T-cell (primary cell): ENCODE measurements around the gene HK1. TPM values are rescaled to one million over a fixed set of nuclear protein-coding genes. Genes with fewer than 3 reads are reported as not detected.

Source experiments
- ATAC-seq, 4 experiments: fragments of 200-7000 bp in 3 of 4; fragments of 150-1000 bp in 1 of 4; cut with Tn5 transposase; replicated peaks in 1 of 4; 1 replicate in 3 of 4; 2 replicates in 1 of 4; pipeline ENCODE4 v1.10.0; 2021; ENCODE audit warnings: moderate library complexity in 3 of 4, mild to moderate bottlenecking in 2 of 4, moderate number of reproducible peaks in 1 of 4
- CTCF ChIA-PET, 2 donors: fragments of 300-600 bp; sonication (Branson Sonifier 250); formaldehyde crosslinking; loops; one replicate each; lab custom pipeline; 2022; ENCODE audit warnings: antibody characterized with exemption in 2 of 2; lab: Charles Lee
- POLR2A ChIA-PET, 2 donors: fragments of 300-600 bp; sonication (Branson Sonifier 250); formaldehyde crosslinking; loops; one replicate each; lab custom pipeline; 2022; ENCODE audit warnings: antibody characterized with exemption in 2 of 2; lab: Charles Lee
- DNase-seq, 35 experiments: peaks; one replicate each; pipeline versions ENCODE4 v3.0.0 to v3.0.0-alpha.2; 2013 to 2023
- H3K27ac ChIP-seq: one replicate; pipeline ENCODE4 v1.5.1; 2013; ENCODE audit warnings: low read length
- H3K27me3 ChIP-seq, 2 experiments: replicated peaks in 1 of 2; 1 replicate in 1 of 2; 2 replicates in 1 of 2; pipeline versions ENCODE4 v1.6.1 to v1.7.0; 2013; ENCODE audit warnings: low read length in 1 of 2, mixed read lengths in 1 of 2; ENCODE audit not compliant: control insufficient read depth in 2 of 2, insufficient read depth in 2 of 2; ENCODE audit errors: extremely low read depth in 1 of 2
- H3K36me3 ChIP-seq, 2 donors: 1 replicate in 1 of 2; 2 replicates in 1 of 2; pipeline versions ENCODE4 v1.6.1 to v1.7.0; 2013; ENCODE audit warnings: low read length in 1 of 2; ENCODE audit not compliant: control insufficient read depth in 2 of 2, insufficient read depth in 1 of 2; ENCODE audit errors: extremely low read depth in 1 of 2
- H3K4me1 ChIP-seq, 2 experiments: 1 replicate in 1 of 2; 2 replicates in 1 of 2; pipeline versions ENCODE4 v1.6.1 to v1.7.0; 2013; ENCODE audit warnings: low read length in 2 of 2, mixed read lengths in 1 of 2; ENCODE audit not compliant: insufficient read depth in 2 of 2, control insufficient read depth in 1 of 2; ENCODE audit errors: extremely low read depth in 1 of 2
- H3K4me3 ChIP-seq, 2 donors: 1 replicate in 1 of 2; 2 replicates in 1 of 2; pipeline versions ENCODE4 v1.5.1 to v1.7.0; 2013; ENCODE audit warnings: mild to moderate bottlenecking in 2 of 2, low read length in 1 of 2, moderate library complexity in 1 of 2; ENCODE audit not compliant: control insufficient read depth in 1 of 2; ENCODE audit errors: extremely low read depth in 1 of 2
- H3K9me3 ChIP-seq: 2 replicates; pipeline ENCODE4 v1.7.0; 2013
- H3K27ac Mint-ChIP-seq, 2 donors: one replicate each; pipeline ENCODE4 v1.8.0; 2020 to 2021; ENCODE audit warnings: mild to moderate bottlenecking in 2 of 2, mixed read lengths in 2 of 2
- H3K27me3 Mint-ChIP-seq, 2 donors: one replicate each; pipeline ENCODE4 v1.8.0; 2021 to 2022; ENCODE audit warnings: mixed read lengths in 2 of 2
- H3K36me3 Mint-ChIP-seq: one replicate; pipeline ENCODE4 v1.8.0; 2021; ENCODE audit warnings: mixed read lengths
- H3K4me1 Mint-ChIP-seq, 3 donors: one replicate each; pipeline ENCODE4 v1.8.0; 2020 to 2022; ENCODE audit warnings: mixed read lengths in 3 of 3, mild to moderate bottlenecking in 1 of 3
- H3K4me3 Mint-ChIP-seq, 3 donors: one replicate each; pipeline ENCODE4 v1.8.0; 2020 to 2022; ENCODE audit warnings: mild to moderate bottlenecking in 3 of 3, mixed read lengths in 3 of 3, moderate library complexity in 3 of 3
- H3K9me3 Mint-ChIP-seq, 3 donors: one replicate each; pipeline ENCODE4 v1.8.0; 2020 to 2022; ENCODE audit warnings: mixed read lengths in 3 of 3
- WGBS: methylation state at CpG from one replicate; pipeline ENCODE4 v1.1.5; 2013; ENCODE audit warnings: missing lambda C conversion rate; ENCODE audit not compliant: insufficient coverage; 5-methylcytosine and 5-hydroxymethylcytosine counted together
- total RNA-seq, 35 experiments: library from RNA in 6 of 35; stranded (reverse) in 6 of 35; fragments of 120-200 nt in 1 of 35; gene quantifications; one replicate each; pipeline versions ENCODE4 v1.2.1 to v1.2.4 and lab custom pipeline; 2013 to 2026

HK1 gene
- total RNA-seq, 5 donors from 2014 or later (not counting 1 experiment from before 2014, with no cell fraction given): 66.3 to 85.5 (median 83.6) TPM

DNA sequence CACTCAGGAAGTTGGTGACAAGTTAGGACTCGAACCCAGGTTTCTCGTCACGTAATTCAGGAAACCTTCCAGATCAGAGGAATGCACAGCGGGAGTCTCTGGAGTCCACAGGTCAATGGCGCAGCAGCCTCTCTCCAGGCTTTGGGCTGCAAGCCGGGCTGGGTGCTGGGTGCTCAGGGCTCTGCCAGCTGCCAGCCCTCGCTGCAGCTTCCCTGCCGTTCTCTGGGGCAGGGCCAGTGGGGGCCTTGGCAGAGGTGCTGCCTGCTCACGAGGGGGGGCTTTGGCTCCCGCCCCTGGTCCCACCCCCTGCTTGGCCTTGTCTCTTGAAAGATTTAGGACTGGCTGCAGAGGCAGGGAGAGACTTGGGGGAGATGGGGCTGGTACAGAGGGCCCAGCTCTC is 138.4 kb downstream of the HK1 start, which contains the start of gene TACR2:
Gene TACR2, minus strand, starts transcription at position 224 of the 400 bp plus-strand sequence. CDS start 595 bp downstream, outside the sequence.
- DNase-seq: no peak
- no peak within 1 kb of the TSS for H3K27ac ChIP-seq
- H3K9me3 ChIP-seq: no peaks in the 10 kb centered on the region
- peaks cover 0 to 9% of the 10 kb centered on the region in 2 experiments for H3K4me1 ChIP-seq
- ChIA-PET POLR2A (no interaction called here), CTCF (interaction anchor here (0.6 to 0.8 kb wide), 3 partner anchors 9 to 98 kb away, joined by 4 to 9 read pairs (median 4); no protein-coding TSS in a partner anchor)
- no peaks in the 10 kb centered on the region for H3K36me3 ChIP-seq
- Mint-ChIP-seq H3K4me3 (no peak within 1 kb of the TSS), H3K4me1 (peaks cover 2 to 5% (median 4%) of the 10 kb centered on the region in 3 donors), H3K9me3 (no peaks in the 10 kb centered on the region), H3K27ac (no peak within 1 kb of the TSS), H3K27me3 (no peaks in the 10 kb centered on the region), H3K36me3 (no peaks in the 10 kb centered on the region)
- no peak within 1 kb of the TSS for H3K4me3 ChIP-seq
- H3K27me3 ChIP-seq: peaks cover 0 to 27% of the 10 kb centered on the region in 2 experiments
- WGBS: 87% methylated on average over 10 of the region's 10 CpGs
- no peak for ATAC-seq

DNA sequence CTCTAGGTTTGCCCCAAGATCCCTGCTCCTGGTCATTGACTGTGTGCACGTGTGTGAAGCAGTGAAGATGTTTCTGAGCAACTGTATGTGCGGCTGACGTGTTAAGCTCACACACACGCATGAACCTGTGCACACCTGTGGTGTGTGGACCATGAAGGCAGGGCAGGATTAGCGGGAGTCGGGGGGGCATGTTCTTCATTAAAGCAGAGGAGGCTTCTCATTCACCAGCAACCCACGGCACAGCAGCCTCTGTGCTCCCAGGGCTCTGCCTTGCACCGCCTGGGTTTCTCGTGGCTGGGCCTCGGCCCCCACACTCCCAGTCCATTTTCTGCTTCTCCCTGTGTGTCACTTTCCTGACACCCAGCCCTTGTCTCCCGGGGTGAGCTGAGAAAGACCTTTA is 139.2 kb downstream of the HK1 start:
- H3K36me3 ChIP-seq: no peaks in the 10 kb centered on the region
- H3K27ac Mint-ChIP-seq: no peak overlapping the region
- no peak for DNase-seq
- peaks cover 0 to 16% of the 10 kb centered on the region in 2 experiments for H3K4me1 ChIP-seq
- peaks cover 0 to 28% of the 10 kb centered on the region in 2 experiments for H3K27me3 ChIP-seq
- peaks cover 10 to 14% (median 11%) of the 10 kb centered on the region in 3 donors for H3K4me1 Mint-ChIP-seq
- no peaks in the 10 kb centered on the region for H3K9me3 Mint-ChIP-seq
- 81% methylated on average over 8 of the region's 11 CpGs for WGBS
- ATAC-seq: no peak
- no peaks in the 10 kb centered on the region for H3K27me3 Mint-ChIP-seq
- ChIA-PET CTCF (interaction anchor here (0.6 to 0.7 kb wide), 3 partner anchors 13 to 626 kb away, joined by 4 to 9 read pairs (median 4); no protein-coding TSS in a partner anchor), POLR2A (no interaction called here)
- H3K9me3 ChIP-seq: no peaks in the 10 kb centered on the region
- H3K27ac ChIP-seq: no peak overlapping the region
- no peak overlapping the region for H3K4me3 ChIP-seq
- no peak overlapping the region for H3K4me3 Mint-ChIP-seq
- no peaks in the 10 kb centered on the region for H3K36me3 Mint-ChIP-seq

DNA sequence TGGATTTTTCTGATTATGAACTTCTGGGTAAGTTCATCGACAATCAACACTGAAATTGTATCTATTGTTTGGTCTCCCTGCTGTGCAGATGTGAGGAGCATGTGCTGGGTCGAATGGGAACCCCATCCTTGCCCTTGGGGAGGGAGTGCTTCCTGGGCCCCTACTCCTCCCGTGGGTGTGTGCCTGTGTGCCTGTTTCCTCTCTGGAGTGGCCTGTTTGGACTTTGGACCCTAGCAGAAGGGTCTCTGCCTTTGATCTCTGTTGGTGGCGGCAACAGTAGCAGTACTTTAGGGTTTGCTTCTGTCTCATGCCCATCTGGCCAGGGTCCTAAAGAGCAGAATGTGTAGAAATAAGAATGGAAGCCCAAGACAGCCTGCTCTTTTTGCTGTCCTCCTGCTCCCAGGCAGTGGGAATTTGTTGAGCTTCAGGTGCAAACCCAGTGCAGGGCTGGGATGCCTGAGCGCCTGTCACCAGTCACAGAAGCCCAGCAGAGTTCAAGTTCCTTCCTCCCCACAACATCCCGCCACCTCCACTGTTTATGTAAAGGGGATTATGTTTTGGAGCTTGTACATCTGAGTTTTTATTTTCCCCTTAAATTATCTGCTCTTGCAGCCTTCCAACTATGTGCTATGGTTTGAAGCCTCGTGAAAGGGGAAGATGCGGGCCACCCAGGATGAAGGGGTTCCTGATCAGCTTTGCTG is 139.9 kb downstream of the HK1 start:
- Mint-ChIP-seq H3K27ac (no peak overlapping the region), H3K4me1 (peaks cover 10 to 16% (median 12%) of the 10 kb centered on the region in 3 donors), H3K9me3 (no peaks in the 10 kb centered on the region), H3K27me3 (no peaks in the 10 kb centered on the region), H3K4me3 (no peak overlapping the region), H3K36me3 (no peaks in the 10 kb centered on the region)
- Histone ChIP-seq H3K27me3 (peaks cover 0 to 26% of the 10 kb centered on the region in 2 experiments), H3K9me3 (no peaks in the 10 kb centered on the region), H3K36me3 (no peaks in the 10 kb centered on the region), H3K27ac (no peak overlapping the region), H3K4me1 (peaks cover 0 to 18% of the 10 kb centered on the region in 2 experiments), H3K4me3 (no peak overlapping the region)
- POLR2A ChIA-PET: no interaction called here
- ATAC-seq (no peak), DNase-seq (no peak)
- 75% methylated on average over 4 of the region's 8 CpGs for WGBS
- CTCF ChIA-PET: no interaction called here

DNA sequence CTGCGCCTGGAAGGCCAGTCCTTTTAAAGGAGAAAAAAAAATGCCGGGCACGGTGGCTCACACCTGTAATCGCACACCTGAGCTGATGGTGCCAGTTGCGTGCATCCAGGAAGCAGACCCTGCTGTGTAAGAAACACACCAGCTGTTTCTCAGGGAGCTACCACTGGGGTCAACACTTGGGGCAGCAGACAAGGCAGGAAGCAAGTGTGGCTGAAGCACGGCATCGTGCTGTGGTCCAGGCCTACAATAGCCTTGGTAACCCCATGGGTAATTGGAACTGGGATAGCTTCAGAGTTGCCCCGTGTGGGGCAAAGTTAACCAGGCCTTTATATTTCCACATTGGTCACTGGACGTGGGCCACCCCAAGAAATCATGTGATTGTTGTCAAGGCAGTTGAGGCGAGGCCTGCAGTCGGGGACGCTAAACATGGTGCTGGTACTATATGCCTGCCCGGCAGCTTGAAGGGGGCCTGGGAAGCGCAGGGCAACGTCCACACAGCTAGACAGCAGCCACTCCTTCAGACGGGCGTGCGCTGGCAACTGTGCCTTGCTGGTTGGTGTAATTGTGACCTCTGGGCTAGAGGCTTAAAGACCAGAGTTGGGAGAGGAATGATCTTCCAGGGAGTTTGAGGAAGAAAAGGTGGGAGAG is 140.9 kb downstream of the HK1 start:
- CTCF ChIA-PET: no interaction called here
- H3K27ac ChIP-seq: no peak overlapping the region
- H3K4me1 Mint-ChIP-seq: peaks cover 17 to 22% (median 18%) of the 10 kb centered on the region in 3 donors
- DNase-seq (no peak), ATAC-seq (no peak)
- no peak overlapping the region for H3K27ac Mint-ChIP-seq
- H3K27me3 Mint-ChIP-seq: no peaks in the 10 kb centered on the region
- H3K36me3 Mint-ChIP-seq: no peaks in the 10 kb centered on the region
- WGBS: 88% methylated on average over 18 of the region's 18 CpGs
- no peak overlapping the region for H3K4me3 Mint-ChIP-seq
- peaks cover 5 to 24% of the 10 kb centered on the region in 2 experiments for H3K4me1 ChIP-seq
- no peaks in the 10 kb centered on the region for H3K9me3 Mint-ChIP-seq
- no peak overlapping the region for H3K4me3 ChIP-seq
- no peaks in the 10 kb centered on the region for H3K9me3 ChIP-seq
- peaks cover 0 to 22% of the 10 kb centered on the region in 2 experiments for H3K27me3 ChIP-seq
- POLR2A ChIA-PET: no interaction called here
- no peaks in the 10 kb centered on the region for H3K36me3 ChIP-seq

DNA sequence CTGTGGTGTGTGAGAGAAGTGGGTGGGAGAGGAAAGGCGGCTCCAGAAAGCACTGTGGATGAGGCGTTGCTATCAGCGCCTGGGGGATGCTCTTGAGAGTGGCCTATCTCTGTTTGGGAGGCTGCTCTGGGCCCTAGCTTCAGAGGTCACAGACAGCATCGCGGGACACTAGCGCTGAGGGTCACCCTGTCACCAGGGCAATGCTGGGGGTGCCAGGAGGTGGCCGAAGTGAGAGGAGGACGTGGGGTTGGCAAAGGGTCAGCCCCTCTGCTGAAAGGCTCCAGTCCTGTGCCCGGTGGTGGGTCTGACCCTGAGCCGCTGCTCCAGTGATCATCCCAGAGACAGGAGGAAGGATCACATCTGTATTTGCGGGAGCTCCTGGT is 141.4 kb downstream of the HK1 start:
- Mint-ChIP-seq H3K4me3 (no peak overlapping the region), H3K27me3 (no peaks in the 10 kb centered on the region), H3K36me3 (no peaks in the 10 kb centered on the region), H3K27ac (no peak overlapping the region), H3K4me1 (peaks cover 21 to 27% (median 22%) of the 10 kb centered on the region in 3 donors), H3K9me3 (no peaks in the 10 kb centered on the region)
- WGBS: 84% methylated on average over 11 of the region's 11 CpGs
- no peak for DNase-seq
- Histone ChIP-seq H3K9me3 (no peaks in the 10 kb centered on the region), H3K4me3 (no peak overlapping the region), H3K4me1 (peaks cover 5 to 29% of the 10 kb centered on the region in 2 experiments), H3K27me3 (peaks cover 0 to 22% of the 10 kb centered on the region in 2 experiments), H3K27ac (no peak overlapping the region), H3K36me3 (no peaks in the 10 kb centered on the region)
- ATAC-seq: no peak
- ChIA-PET POLR2A (no interaction called here), CTCF (interaction anchor here in 1 of 2 donors (0.6 kb wide), 1 partner anchor 11 kb away, joined by 3 read pairs; no protein-coding TSS in a partner anchor)

DNA sequence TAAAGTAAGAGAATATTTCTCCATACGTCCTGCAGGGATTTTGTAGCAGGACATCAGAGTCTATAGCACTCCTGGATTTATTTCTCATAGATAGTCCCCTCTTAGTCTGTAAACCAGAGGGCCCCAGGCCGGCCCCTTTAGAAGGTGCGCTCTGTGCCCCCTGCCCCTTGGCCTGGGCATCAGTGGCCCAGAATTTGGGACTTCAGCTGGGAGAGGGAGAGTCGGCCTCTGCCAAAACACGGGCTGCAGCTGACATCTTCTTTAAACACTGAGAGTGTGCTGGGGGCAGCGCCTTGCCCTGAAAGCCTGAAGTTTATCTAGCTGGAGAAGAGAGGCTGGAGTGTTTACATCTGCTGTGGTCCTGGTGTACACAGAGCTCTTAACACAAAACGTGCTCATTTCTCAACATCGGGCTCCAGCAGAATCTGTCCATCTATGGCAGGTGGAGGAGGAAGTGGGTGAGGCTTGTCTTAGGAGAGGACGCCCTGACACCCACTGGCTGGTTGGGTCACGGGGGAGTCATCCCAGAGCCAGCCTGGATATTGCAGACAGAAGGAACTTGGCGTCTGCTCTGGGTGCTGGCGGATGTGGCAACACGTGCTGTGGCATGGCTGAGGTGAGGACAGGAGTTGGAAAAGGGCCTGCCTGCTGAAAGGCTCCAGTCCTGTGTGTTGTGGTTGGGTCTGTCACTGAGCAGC is 143.5 kb downstream of the HK1 start:
- CTCF ChIA-PET: interaction anchor here in 1 of 2 donors (0.5 to 0.8 kb wide), 3 partner anchors 18 to 215 kb away, joined by 3 read pairs; no protein-coding TSS in a partner anchor
- peaks cover 17 to 49% of the 10 kb centered on the region in 2 experiments for H3K4me1 ChIP-seq
- Mint-ChIP-seq H3K9me3 (no peaks in the 10 kb centered on the region), H3K4me1 (peaks cover 41 to 47% (median 42%) of the 10 kb centered on the region in 3 donors), H3K27ac (peak overlapping the region in 1 of 2 donors; percentile 13), H3K4me3 (no peak overlapping the region), H3K36me3 (no peaks in the 10 kb centered on the region), H3K27me3 (no peaks in the 10 kb centered on the region)
- POLR2A ChIA-PET: no interaction called here
- WGBS: 78% methylated on average over 9 of the region's 13 CpGs
- H3K27me3 ChIP-seq: peaks cover 0 to 10% of the 10 kb centered on the region in 2 experiments
- H3K36me3 ChIP-seq: no peaks in the 10 kb centered on the region
- no peak overlapping the region for H3K4me3 ChIP-seq
- no peak for DNase-seq
- no peak for ATAC-seq
- H3K27ac ChIP-seq: no peak overlapping the region
- no peaks in the 10 kb centered on the region for H3K9me3 ChIP-seq
